OCI-LY3 (cell line): ENCODE measurements around the gene RNF40.

ENCODE experiments used
- EZH2phosphoT487 ChIP-seq: fragments of 200-600 bp; shearing (Covaris generic); IDR thresholded peaks from 2 replicates; pipeline ENCODE4 v1.6.1; 2018; ENCODE audit warnings: antibody characterized with exemption, mixed run types, low read depth
- TF ChIP-seq, protein P1 (sequence below): fragments of 200-600, 300-600 bp; sonication (generic); IDR thresholded peaks from 2 replicates; pipeline ENCODE4 v1.5.1; 2014; ENCODE audit warnings: antibody characterized with exemption, low read length, low read depth

DNA sequence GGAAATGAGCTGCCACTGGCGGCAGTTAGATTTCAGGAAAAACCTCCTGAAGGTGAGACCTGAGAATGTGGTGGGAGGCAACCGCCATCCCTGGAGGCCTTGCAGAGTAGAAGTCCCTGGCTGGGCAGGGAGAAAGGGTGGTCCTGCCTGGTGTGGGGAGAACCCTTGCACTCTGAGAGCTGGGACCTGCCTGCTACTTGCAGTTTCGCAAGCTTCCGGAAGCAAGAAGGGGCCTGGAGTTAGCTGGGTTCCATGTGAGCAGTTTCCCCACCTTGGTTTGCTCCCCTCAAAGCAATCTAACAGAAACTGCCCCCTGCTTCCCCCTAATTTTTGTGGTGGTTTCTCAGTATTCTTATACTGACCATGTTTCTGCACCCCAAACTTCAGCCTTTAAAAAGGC lies 18.4 kb downstream of the RNF40 start:
- TF ChIP-seq, protein P1, sequence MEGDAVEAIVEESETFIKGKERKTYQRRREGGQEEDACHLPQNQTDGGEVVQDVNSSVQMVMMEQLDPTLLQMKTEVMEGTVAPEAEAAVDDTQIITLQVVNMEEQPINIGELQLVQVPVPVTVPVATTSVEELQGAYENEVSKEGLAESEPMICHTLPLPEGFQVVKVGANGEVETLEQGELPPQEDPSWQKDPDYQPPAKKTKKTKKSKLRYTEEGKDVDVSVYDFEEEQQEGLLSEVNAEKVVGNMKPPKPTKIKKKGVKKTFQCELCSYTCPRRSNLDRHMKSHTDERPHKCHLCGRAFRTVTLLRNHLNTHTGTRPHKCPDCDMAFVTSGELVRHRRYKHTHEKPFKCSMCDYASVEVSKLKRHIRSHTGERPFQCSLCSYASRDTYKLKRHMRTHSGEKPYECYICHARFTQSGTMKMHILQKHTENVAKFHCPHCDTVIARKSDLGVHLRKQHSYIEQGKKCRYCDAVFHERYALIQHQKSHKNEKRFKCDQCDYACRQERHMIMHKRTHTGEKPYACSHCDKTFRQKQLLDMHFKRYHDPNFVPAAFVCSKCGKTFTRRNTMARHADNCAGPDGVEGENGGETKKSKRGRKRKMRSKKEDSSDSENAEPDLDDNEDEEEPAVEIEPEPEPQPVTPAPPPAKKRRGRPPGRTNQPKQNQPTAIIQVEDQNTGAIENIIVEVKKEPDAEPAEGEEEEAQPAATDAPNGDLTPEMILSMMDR, result no peak
- TF ChIP-seq EZH2phosphoT487, result no peak
